ENCODE results near the gene CYLD.

Gene CYLD

GRCh38 chr16:50846511-50846910, 104.6 kb downstream of the CYLD start:
- Histone ChIP-seq H3K4me3 (replicated peaks; ENCODE audit: insufficient read depth, low read length) (no peak overlapping the region), H3K27me3 (ENCODE audit: insufficient read depth, poor library complexity, severe bottlenecking) (peaks cover 16% of the 10 kb centered on the region), H3K27ac (replicated peaks) (no peak overlapping the region)
- DNase-seq (ENCODE audit: low read depth in 1 of 2, low spot score in 1 of 2) = no peak
- no peak for TF ChIP-seq CTCF (IDR thresholded peaks at IDR 0.05; ENCODE audit: insufficient read depth, low read length)
- no peak for TF ChIP-seq GABPA (IDR thresholded peaks at IDR 0.05; ENCODE audit: low read depth)
- no peak for TF ChIP-seq REST (IDR thresholded peaks at IDR 0.05; ENCODE audit: insufficient replicate concordance, low read depth)
- no peak for TF ChIP-seq SPI1 (IDR thresholded peaks at IDR 0.05; ENCODE audit: borderline replicate concordance, low read depth)
- no peak for TF ChIP-seq POLR2AphosphoS5 (IDR thresholded peaks at IDR 0.05; ENCODE audit: low read depth)

DNA sequence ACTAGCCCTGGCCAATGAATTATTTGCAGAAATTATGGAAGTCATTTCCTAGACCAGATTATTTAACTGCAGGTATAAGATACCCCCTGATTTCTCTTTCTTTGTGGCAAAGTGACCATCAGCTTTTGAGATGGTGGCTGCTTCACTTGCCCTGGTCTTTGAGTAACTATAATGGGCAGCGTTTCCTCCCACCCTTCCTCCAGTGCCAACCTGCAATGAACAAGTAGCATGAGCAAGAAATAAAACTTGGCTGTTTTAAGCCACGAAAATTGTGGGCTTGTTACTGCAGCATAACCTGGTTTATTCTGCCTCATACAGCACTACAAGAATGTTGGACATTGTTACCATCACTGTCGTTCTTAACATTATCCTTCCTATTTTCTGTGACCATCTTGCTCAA, 105.3 kb downstream of the CYLD start:
- TF ChIP-seq GABPA (IDR thresholded peaks at IDR 0.05; ENCODE audit: low read depth) = no peak
- TF ChIP-seq POLR2AphosphoS5 (IDR thresholded peaks at IDR 0.05; ENCODE audit: low read depth) = no peak
- no peak for TF ChIP-seq SPI1 (IDR thresholded peaks at IDR 0.05; ENCODE audit: borderline replicate concordance, low read depth)
- no peak for TF ChIP-seq REST (IDR thresholded peaks at IDR 0.05; ENCODE audit: insufficient replicate concordance, low read depth)
- no peak for TF ChIP-seq CTCF (IDR thresholded peaks at IDR 0.05; ENCODE audit: insufficient read depth, low read length)
- no peak overlapping the region for H3K4me3 ChIP-seq (replicated peaks; ENCODE audit: insufficient read depth, low read length)
- peaks cover 11% of the 10 kb centered on the region for H3K27me3 ChIP-seq (ENCODE audit: insufficient read depth, poor library complexity, severe bottlenecking)
- no peak overlapping the region for H3K27ac ChIP-seq (replicated peaks)
- DNase-seq (ENCODE audit: low read depth in 1 of 2, low spot score in 1 of 2) = no peak

GRCh38 chr16:50848755-50849514, 107.0 kb downstream of the CYLD start:
- DNase-seq (ENCODE audit: low read depth in 1 of 2, low spot score in 1 of 2) = no peak
- TF ChIP-seq POLR2AphosphoS5 (IDR thresholded peaks at IDR 0.05; ENCODE audit: low read depth) (no peak), SPI1 (IDR thresholded peaks at IDR 0.05; ENCODE audit: borderline replicate concordance, low read depth) (no peak), GABPA (IDR thresholded peaks at IDR 0.05; ENCODE audit: low read depth) (no peak), REST (IDR thresholded peaks at IDR 0.05; ENCODE audit: insufficient replicate concordance, low read depth) (no peak), CTCF (IDR thresholded peaks at IDR 0.05; ENCODE audit: insufficient read depth, low read length) (no peak)
- no peak overlapping the region for H3K27ac ChIP-seq (replicated peaks)
- H3K4me3 ChIP-seq (replicated peaks; ENCODE audit: insufficient read depth, low read length) = no peak overlapping the region
- peaks cover 5% of the 10 kb centered on the region for H3K27me3 ChIP-seq (ENCODE audit: insufficient read depth, poor library complexity, severe bottlenecking)
